K562 (cell line): Measurements from ENCODE around the gene NR2C2AP. TPM values are rescaled to one million over a fixed set of nuclear protein-coding genes. Genes with fewer than 3 reads are reported as not detected.
A peak's percentile ranks its signal among the peaks of the same experiment; 100 is the strongest.

ENCODE experiments used
- ATAC-seq: fragments of 200-7000 bp; cut with Tn5 transposase; 3 replicates; pipeline ENCODE4 v1.9.1; 2020; ENCODE audit warnings: moderate library complexity
- BruUV-seq: library from RNA; stranded (reverse); fragments of 400-500 nt; replicated peaks from 2 replicates; lab custom pipeline; 2021; lab: Mats Ljungman, UMichigan
- CTCF ChIA-PET: fragments of 300-600 bp; formaldehyde crosslinking; extraction: SDS; loops from one replicate; lab custom pipeline; 2021; ENCODE audit warnings: low intra/inter-chr PET ratio; lab: Yijun Ruan, JAX
- POLR2A ChIA-PET: fragments of 300-600, 350-650 bp; sonication (Branson Sonifier 250); formaldehyde crosslinking; extraction: SDS; loops from one replicate; lab custom pipeline; 2021; ENCODE audit warnings: antibody characterized with exemption, inconsistent platforms; lab: Yijun Ruan, JAX
- DNase-seq, 4 experiments: peaks; one replicate each; pipeline versions ENCODE4 v3.0.0 to v3.0.0-alpha.2; 2011 to 2018; ENCODE audit warnings: low spot score in 3 of 4, mixed read lengths in 3 of 4; ENCODE audit errors: extremely low read depth in 1 of 4
- FAIRE-seq: peaks from 2 replicates; lab custom pipeline; 2011; peaks lifted over from hg19 to GRCh38; lab: Jason Lieb, UNC
- H2AFZ ChIP-seq: 2 replicates; pipeline ENCODE4 v1.6.0; 2011; ENCODE audit warnings: low read depth, low read length, control low read depth, inconsistent platforms
- H3K27ac ChIP-seq: fragments of 200-600 bp; 3 replicates; pipeline ENCODE4 v1.8.0; 2011; ENCODE audit warnings: low read depth, mild to moderate bottlenecking, control low read depth, inconsistent platforms, low read length, moderate library complexity, mixed read lengths; ENCODE audit errors: extremely low read depth
- H3K27me3 ChIP-seq, 2 experiments: fragments of 300-600 bp in 1 of 2; 2 replicates in 1 of 2; 3 replicates in 1 of 2; pipeline versions ENCODE4 v1.6.0 to v1.8.0; 2011; ENCODE audit warnings: inconsistent platforms in 2 of 2, low read length in 2 of 2, mild to moderate bottlenecking in 1 of 2, mixed read lengths in 1 of 2, moderate library complexity in 1 of 2; ENCODE audit not compliant: control insufficient read depth in 2 of 2, insufficient read depth in 2 of 2
- H3K36me3 ChIP-seq: fragments of 300-600 bp; 3 replicates; pipeline ENCODE4 v1.8.0; 2011; ENCODE audit warnings: mild to moderate bottlenecking, low read length, inconsistent platforms; ENCODE audit not compliant: control insufficient read depth, insufficient read depth
- H3K4me1 ChIP-seq, 2 experiments: fragments of 200-600 bp in 1 of 2; replicated peaks in 1 of 2; 2 replicates in 1 of 2; 3 replicates in 1 of 2; pipeline versions ENCODE4 v1.5.1 to v1.8.0; 2011; ENCODE audit warnings: inconsistent platforms in 2 of 2, low read length in 2 of 2, mild to moderate bottlenecking in 1 of 2, mixed read lengths in 1 of 2, moderate library complexity in 1 of 2; ENCODE audit not compliant: control insufficient read depth in 2 of 2, insufficient read depth in 2 of 2
- H3K4me2 ChIP-seq: 2 replicates; pipeline ENCODE4 v1.6.1; 2011; ENCODE audit warnings: low read length, control low read depth, inconsistent platforms, mixed read lengths; ENCODE audit not compliant: insufficient read depth
- H3K4me3 ChIP-seq: fragments of 200-600 bp; sonication (generic), shearing (Covaris generic); 2 replicates; pipeline ENCODE4 v1.5.1; 2016; ENCODE audit warnings: control low read depth, inconsistent platforms
- H3K79me2 ChIP-seq: fragments of 200-600 bp; 3 replicates; pipeline ENCODE4 v1.8.0; 2011; ENCODE audit warnings: low read length, inconsistent platforms; ENCODE audit not compliant: control insufficient read depth, insufficient read depth
- H3K9ac ChIP-seq, 2 experiments: 2 replicates each; pipeline versions ENCODE4 v1.6.0 to v1.6.1; 2011; ENCODE audit warnings: low read depth in 2 of 2, low read length in 2 of 2, control low read depth in 1 of 2, inconsistent platforms in 1 of 2, mild to moderate bottlenecking in 1 of 2, mixed read lengths in 1 of 2; ENCODE audit not compliant: insufficient read depth in 1 of 2
- H3K9me1 ChIP-seq: one replicate; pipeline ENCODE4 v1.6.0; 2011; ENCODE audit warnings: inconsistent platforms, mild to moderate bottlenecking, low read length, moderate library complexity; ENCODE audit not compliant: control insufficient read depth, insufficient read depth
- H3K9me3 ChIP-seq: replicated peaks from 2 replicates; pipeline ENCODE4 v1.5.1; 2011; ENCODE audit warnings: low read depth, low read length, inconsistent platforms; ENCODE audit not compliant: control insufficient read depth, insufficient read depth
- H4K20me1 ChIP-seq: replicated peaks from 2 replicates; pipeline ENCODE4 v1.6.1; 2011; ENCODE audit warnings: low read length, inconsistent platforms, mixed read lengths; ENCODE audit not compliant: control insufficient read depth, insufficient read depth
- EP300 ChIP-seq: IDR thresholded peaks from 2 replicates; pipeline ENCODE4 v1.6.1; 2012; ENCODE audit warnings: low read length, improper control_type of control experiment
- FOXA3 ChIP-seq, 2 experiments: fragments of 450-650 bp in 1 of 2; sonication (generic) in 1 of 2; formaldehyde crosslinking; IDR thresholded peaks in 1 of 2; conservative IDR thresholded peaks in 1 of 2; 2 replicates each; pipeline versions ENCODE4 v1.4.0 to v1.8.0; 2020 to 2022; ENCODE audit warnings: mild to moderate bottlenecking in 2 of 2, missing genetic modification reagents in 1 of 2
- HEY1 ChIP-seq: fragments of 250-450 bp; sonication (Bioruptor Pico); IDR thresholded peaks from 2 replicates; pipeline ENCODE4 v1.5.0; 2020; ENCODE audit warnings: mild to moderate bottlenecking, moderate library complexity, borderline replicate concordance
- ILF3 ChIP-seq: fragments of 450-650 bp; IDR thresholded peaks from 2 replicates; pipeline ENCODE4 v1.6.1; 2018; ENCODE audit warnings: antibody characterized with exemption, mild to moderate bottlenecking, moderate library complexity, borderline replicate concordance
- MITF ChIP-seq: IDR thresholded peaks from 2 replicates; pipeline ENCODE4 v1.6.1; 2014; ENCODE audit warnings: antibody characterized with exemption
- RAD51 ChIP-seq: fragments of 450-650 bp; IDR thresholded peaks from 2 replicates; pipeline ENCODE4 v1.7.1; 2016; ENCODE audit warnings: low read depth, mild to moderate bottlenecking, borderline replicate concordance
- USF2 ChIP-seq: sonication (generic); formaldehyde crosslinking; IDR thresholded peaks from 2 replicates; pipeline ENCODE4 v1.5.0; 2020; ENCODE audit warnings: missing genetic modification reagents
- ZNF551 ChIP-seq: fragments of 250-450 bp; sonication (Bioruptor Pico); IDR thresholded peaks from 2 replicates; pipeline ENCODE4 v1.5.0; 2021; ENCODE audit warnings: mild to moderate bottlenecking, moderate library complexity
- WGBS: fragments of 100-300 bp; shearing (Covaris generic); methylation state at CpG from one replicate; pipeline ENCODE4 v1.1.6; 2016; ENCODE audit warnings: low coverage, mixed read lengths; ENCODE audit not compliant: insufficient coverage; ENCODE audit errors: missing lambda C conversion rate; 5-methylcytosine and 5-hydroxymethylcytosine counted together
- in situ Hi-C: fragments of 300-500 bp; cut with MboI; formaldehyde crosslinking; loops from 4 replicates; pipeline ENCODE4 v1.15.0; 2018; ENCODE audit warnings: inconsistent platforms, mixed read lengths
- intact Hi-C: fragments of 100-400 bp; cut with micrococcal nuclease; formaldehyde crosslinking; loops from 2 replicates; pipeline ENCODE4 v1.14.2; 2022
- polyA plus RNA-seq, 8 experiments: library from polyadenylated mRNA; depleted of rRNA in 4 of 8; stranded (reverse) in 5 of 8; unstranded in 3 of 8; fragments of >200 nt; fragmentation: Nextera tagmentation in 2 of 8; fragmentation: Illumina TruSeq in 1 of 8; extraction: Ambion mirVana in 2 of 8; extraction: Trizol in 1 of 8; gene quantifications; 2 replicates each; pipeline versions ENCODE4 v1.2.1 to v1.2.3, GENCODE V29; 2011 to 2014; ENCODE audit warnings: inconsistent platforms in 1 of 8, missing spikeins in 1 of 8
- total RNA-seq, 7 experiments: library from RNA; depleted of rRNA in 6 of 7; stranded (reverse); fragments of >200 nt in 6 of 7; fragmentation: Illumina TruSeq in 2 of 7; extraction: Trizol in 2 of 7; gene quantifications; 2 replicates each; pipeline versions ENCODE4 v1.2.1 to v1.2.3, GENCODE V29; 2011 to 2021; ENCODE audit warnings: low replicate concordance in 1 of 7

Gene NR2C2AP
- total and polyA plus RNA-seq, 9 of the 15 experiments (the other 6 are each of a cell fraction or from before 2014, with no cell fraction given), result 23.7 to 77.4 (median 32.4) TPM

GRCh38 chr19:19179548-19180441, 23.4 kb downstream of the NR2C2AP start (continued):
- TF ChIP-seq MITF, result no peak

GRCh38 chr19:19176950-19177349, 26.3 kb downstream of the NR2C2AP start:
- BruUV-seq, result no TSS peak
- no peaks in the 10 kb centered on the region for H3K9me3 ChIP-seq
- peaks cover 25% of the 10 kb centered on the region; the same call in 1 of the 3 replicates for H3K36me3 ChIP-seq
- no peak overlapping the region for H3K4me3 ChIP-seq
- no peak overlapping the region for H3K4me2 ChIP-seq
- in situ Hi-C loops (no loop called here), intact Hi-C loops (no loop called here)
- POLR2A ChIA-PET, result no interaction called here
- CTCF ChIA-PET, result interaction anchor here (1.0 kb wide), 1 partner anchor 48 kb away, joined by 3 read pairs; no protein-coding TSS in a partner anchor
- peak; percentile 25 to 61 (median 54) for DNase-seq
- H3K9me1 ChIP-seq, result peaks cover 9% of the 10 kb centered on the region
- no peak for ATAC-seq
- no peak for FAIRE-seq
- peaks cover 23 to 37% of the 10 kb centered on the region in 2 experiments for H3K4me1 ChIP-seq
- H3K9ac ChIP-seq, result 0 out of 4 replicates have a peak overlapping the region, but pooled peaks of 1 of the 2 experiments have one; percentile 10
- WGBS, result 67% methylated on average over 8 of the region's 8 CpGs
- H4K20me1 ChIP-seq, result no peaks in the 10 kb centered on the region
- no peak overlapping the region for H3K27ac ChIP-seq
- H3K27me3 ChIP-seq, result no peaks in the 10 kb centered on the region
- no peaks in the 10 kb centered on the region for H3K79me2 ChIP-seq
- no peak overlapping the region for H2AFZ ChIP-seq
- TF ChIP-seq USF2 (CRISPR knock-in tag), result peak; percentile 83
- TF ChIP-seq HEY1, result no peak
- no peak for TF ChIP-seq FOXA3 (CRISPR knock-in tag; conservative IDR thresholded peaks at IDR 0.05 in 1 of 2, IDR thresholded peaks at IDR 0.05 in 1 of 2)
- no peak for TF ChIP-seq ILF3
- peak; percentile 81 for TF ChIP-seq RAD51
- no peak for TF ChIP-seq EP300
- TF ChIP-seq ZNF551 (CRISPR knock-in tag), result no peak
